H9 (cell line): ENCODE data around the gene DIP2A. TPM values are rescaled to one million over a fixed set of nuclear protein-coding genes. Genes with fewer than 3 reads are reported as not detected.

Experiments
- DNase-seq: peaks from one replicate; pipeline ENCODE4 v3.0.0-alpha.2; 2017
- H2AFZ ChIP-seq: one replicate; pipeline ENCODE4 v1.6.1; 2013; ENCODE audit warnings: mild to moderate bottlenecking, low read length, control low read depth, moderate library complexity
- H2AK5ac ChIP-seq: 2 replicates; pipeline ENCODE4 v1.6.1; 2013; ENCODE audit warnings: low read length, control low read depth, mixed read lengths; ENCODE audit not compliant: insufficient read length
- H2BK120ac ChIP-seq: one replicate; pipeline ENCODE4 v1.6.1; 2013; ENCODE audit warnings: low read depth, mild to moderate bottlenecking, low read length, control low read depth, inconsistent platforms; ENCODE audit not compliant: poor library complexity, severe bottlenecking
- H2BK12ac ChIP-seq: 2 replicates; pipeline ENCODE4 v1.6.1; 2013; ENCODE audit warnings: low read length, control low read depth, mixed read lengths, low read depth; ENCODE audit not compliant: insufficient read length
- H2BK15ac ChIP-seq: 2 replicates; pipeline ENCODE4 v1.6.1; 2013; ENCODE audit warnings: low read depth, low read length, control low read depth
- H2BK20ac ChIP-seq: one replicate; pipeline ENCODE4 v1.6.1; 2013; ENCODE audit warnings: low read depth, mild to moderate bottlenecking, low read length, control low read depth, inconsistent platforms; ENCODE audit not compliant: poor library complexity, severe bottlenecking
- H2BK5ac ChIP-seq: 2 replicates; pipeline ENCODE4 v1.6.1; 2013; ENCODE audit warnings: low read length, control low read depth, mixed read lengths; ENCODE audit not compliant: insufficient read length
- H3K14ac ChIP-seq: 2 replicates; pipeline ENCODE4 v1.6.1; 2013; ENCODE audit warnings: low read length, control low read depth; ENCODE audit not compliant: insufficient read depth
- H3K18ac ChIP-seq: 2 replicates; pipeline ENCODE4 v1.6.1; 2013; ENCODE audit warnings: low read depth, mild to moderate bottlenecking, mixed read lengths, low read length, control low read depth; ENCODE audit not compliant: insufficient read length
- H3K23ac ChIP-seq: 2 replicates; pipeline ENCODE4 v1.6.1; 2013; ENCODE audit warnings: low read length, control low read depth, mixed read lengths, low read depth; ENCODE audit not compliant: insufficient read length
- H3K23me2 ChIP-seq: 2 replicates; pipeline ENCODE4 v1.6.1; 2013; ENCODE audit warnings: low read depth, mild to moderate bottlenecking, mixed read lengths, low read length, control low read depth; ENCODE audit not compliant: insufficient read length, poor library complexity, severe bottlenecking
- H3K27ac ChIP-seq: 2 replicates; pipeline ENCODE4 v1.5.1; 2013; ENCODE audit warnings: low read length, control low read depth, mixed read lengths, low read depth; ENCODE audit not compliant: insufficient read length
- H3K27me3 ChIP-seq: 2 replicates; pipeline ENCODE4 v1.6.1; 2013; ENCODE audit warnings: low read length, control low read depth, inconsistent platforms; ENCODE audit not compliant: insufficient read depth
- H3K4ac ChIP-seq: 2 replicates; pipeline ENCODE4 v1.6.1; 2013; ENCODE audit warnings: low read depth, mild to moderate bottlenecking, control low read depth, inconsistent platforms, low read length, moderate library complexity
- H3K4me1 ChIP-seq: 2 replicates; pipeline ENCODE4 v1.6.1; 2013; ENCODE audit warnings: low read length, control low read depth, inconsistent platforms; ENCODE audit not compliant: insufficient read depth
- H3K4me2 ChIP-seq: 2 replicates; pipeline ENCODE4 v1.6.1; 2013; ENCODE audit warnings: low read length, control low read depth, mixed read lengths; ENCODE audit not compliant: insufficient read length, insufficient read depth
- H3K56ac ChIP-seq: 2 replicates; pipeline ENCODE4 v1.6.1; 2013; ENCODE audit warnings: low read depth, mild to moderate bottlenecking, mixed read lengths, low read length, control low read depth; ENCODE audit not compliant: insufficient read length
- H3K79me1 ChIP-seq: 2 replicates; pipeline ENCODE4 v1.6.1; 2013; ENCODE audit warnings: low read depth, mild to moderate bottlenecking, moderate library complexity, low read length, control low read depth, inconsistent platforms; ENCODE audit not compliant: insufficient read depth, poor library complexity, severe bottlenecking
- H3K79me2 ChIP-seq: 2 replicates; pipeline ENCODE4 v1.6.1; 2013; ENCODE audit warnings: low read length, control low read depth, inconsistent platforms; ENCODE audit not compliant: insufficient read depth
- H3K9ac ChIP-seq: 2 replicates; pipeline ENCODE4 v1.6.1; 2013; ENCODE audit warnings: low read length, control low read depth, mixed read lengths; ENCODE audit not compliant: insufficient read length; ENCODE audit errors: extremely low read depth
- H3K9me3 ChIP-seq: one replicate; pipeline ENCODE4 v1.6.1; 2013; ENCODE audit warnings: low read depth, low read length, inconsistent platforms; ENCODE audit not compliant: control insufficient read depth
- H3T11ph ChIP-seq: one replicate; pipeline ENCODE4 v1.6.1; 2013; ENCODE audit warnings: mild to moderate bottlenecking, low read length, control low read depth, inconsistent platforms
- H4K20me1 ChIP-seq: one replicate; pipeline ENCODE4 v1.6.1; 2013; ENCODE audit not compliant: control insufficient read depth, insufficient read length, insufficient read depth
- H4K5ac ChIP-seq: 2 replicates; pipeline ENCODE4 v1.6.1; 2013; ENCODE audit warnings: low read depth, mild to moderate bottlenecking, mixed read lengths, low read length, control low read depth; ENCODE audit not compliant: insufficient read length
- H4K8ac ChIP-seq: replicated peaks from 2 replicates; pipeline ENCODE4 v1.6.1; 2013; ENCODE audit warnings: low read length, control low read depth, mixed read lengths, low read depth; ENCODE audit not compliant: insufficient read length
- H4K91ac ChIP-seq: 2 replicates; pipeline ENCODE4 v1.6.1; 2013; ENCODE audit warnings: low read depth, mild to moderate bottlenecking, moderate library complexity, mixed read lengths, low read length, control low read depth; ENCODE audit not compliant: insufficient read length
- H3K27ac Mint-ChIP-seq, 3 experiments: 2 replicates in 2 of 3; 3 replicates in 1 of 3; pipeline ENCODE4 v1.8.0; 2020 to 2021; ENCODE audit warnings: mixed read lengths in 3 of 3, mild to moderate bottlenecking in 1 of 3, moderate library complexity in 1 of 3
- H3K27me3 Mint-ChIP-seq: 2 replicates; pipeline ENCODE4 v1.8.0; 2021; ENCODE audit warnings: low read depth, mild to moderate bottlenecking, moderate library complexity, mixed read lengths
- H3K36me3 Mint-ChIP-seq, 3 experiments: 2 replicates in 2 of 3; 3 replicates in 1 of 3; pipeline ENCODE4 v1.8.0; 2020 to 2021; ENCODE audit warnings: low read depth in 3 of 3, mixed read lengths in 3 of 3; ENCODE audit not compliant: insufficient read depth in 1 of 3
- H3K4me1 Mint-ChIP-seq, 2 experiments: 2 replicates each; pipeline ENCODE4 v1.8.0; 2020; ENCODE audit warnings: mixed read lengths in 2 of 2
- H3K4me3 Mint-ChIP-seq, 2 experiments: 2 replicates in 1 of 2; 3 replicates in 1 of 2; pipeline ENCODE4 v1.8.0; 2020 to 2021; ENCODE audit warnings: mild to moderate bottlenecking in 2 of 2, mixed read lengths in 2 of 2, moderate library complexity in 1 of 2
- H3K9me3 Mint-ChIP-seq, 2 experiments: 2 replicates in 1 of 2; 3 replicates in 1 of 2; pipeline ENCODE4 v1.8.0; 2020; ENCODE audit warnings: mild to moderate bottlenecking in 2 of 2, mixed read lengths in 2 of 2, moderate library complexity in 1 of 2
- CTCF ChIP-seq: fragments of 200-600 bp; sonication (generic); conservative IDR thresholded peaks from 3 replicates; pipeline ENCODE4 v1.8.0; 2021; ENCODE audit warnings: antibody characterized with exemption, mild to moderate bottlenecking
- WGBS: extraction: QIAGEN DNeasy Blood & Tissue Kit; methylation state at CpG from one replicate; pipeline ENCODE4 v1.1.7; 2013; ENCODE audit warnings: missing lambda C conversion rate, low lambda C conversion rate, mixed read lengths; ENCODE audit not compliant: insufficient read length; ENCODE audit errors: extremely low coverage; 5-methylcytosine and 5-hydroxymethylcytosine counted together
- total RNA-seq: library from RNA; stranded (reverse); gene quantifications from 2 replicates; pipeline ENCODE4 v1.2.1, GENCODE V29; 2021

Gene DIP2A
- total RNA-seq, 1 experiment from 2014 or later, result 25.2 TPM

- no peak overlapping the region for H3K56ac ChIP-seq
- H3K9ac ChIP-seq, result no peak overlapping the region
- no peak for DNase-seq
- no peaks in the 10 kb centered on the region for H3K23me2 ChIP-seq
- no peak overlapping the region for H2BK15ac ChIP-seq
- Mint-ChIP-seq H3K9me3 (no peaks in the 10 kb centered on the region; a peak in 1 of 5 replicates), H3K4me1 (no peaks in the 10 kb centered on the region), H3K27ac (no peak overlapping the region), H3K36me3 (peaks cover 13 to 62% (median 61%) of the 10 kb centered on the region in 3 experiments; a peak in 6 of 7 replicates), H3K4me3 (no peak overlapping the region), H3K27me3 (no peaks in the 10 kb centered on the region)
- no peak overlapping the region for H4K5ac ChIP-seq
- no peak overlapping the region for H3K27ac ChIP-seq
- H3K9me3 ChIP-seq, result no peaks in the 10 kb centered on the region
- H4K91ac ChIP-seq, result no peak overlapping the region
- H4K20me1 ChIP-seq, result peaks cover 2% of the 10 kb centered on the region
- no peaks in the 10 kb centered on the region for H3K4me1 ChIP-seq
- no peaks in the 10 kb centered on the region for H3K79me1 ChIP-seq
- H3K79me2 ChIP-seq, result 0 out of 2 replicates have a peak, but pooled peaks cover 2% of the 10 kb centered on the region
- no peak overlapping the region for H3T11ph ChIP-seq
- no peak overlapping the region for H3K14ac ChIP-seq
- no peak overlapping the region for H2AFZ ChIP-seq
- no peak overlapping the region for H2BK5ac ChIP-seq
- no peaks in the 10 kb centered on the region for H3K27me3 ChIP-seq
- H3K4ac ChIP-seq, result no peak overlapping the region
- H2BK12ac ChIP-seq, result no peak overlapping the region
- H3K18ac ChIP-seq, result no peak overlapping the region
- no peak overlapping the region for H2AK5ac ChIP-seq
- WGBS, result no CpG with 5 or more reads among the region's 5 CpGs
- no peak overlapping the region for H4K8ac ChIP-seq
- no peak overlapping the region for H3K23ac ChIP-seq
- no peak for TF ChIP-seq CTCF
- no peak overlapping the region for H2BK20ac ChIP-seq
- no peak overlapping the region for H2BK120ac ChIP-seq
- H3K4me2 ChIP-seq, result no peak overlapping the region
Measured at GRCh38 chr21:46552274-46552673, 93.6 kb downstream of the DIP2A start.
